ENCODE results near the gene PDE1C. TPM values are rescaled to one million over a fixed set of nuclear protein-coding genes. Genes with fewer than 3 reads are reported as not detected.
"Not testable (repeated sequence)": the region's sequence is repeated elsewhere in the genome, so short reads cannot be mapped to it uniquely, and the experiment has no call there.

Gene PDE1C
- total RNA-seq, 2 donors from 2014 or later, result not detected

DNA sequence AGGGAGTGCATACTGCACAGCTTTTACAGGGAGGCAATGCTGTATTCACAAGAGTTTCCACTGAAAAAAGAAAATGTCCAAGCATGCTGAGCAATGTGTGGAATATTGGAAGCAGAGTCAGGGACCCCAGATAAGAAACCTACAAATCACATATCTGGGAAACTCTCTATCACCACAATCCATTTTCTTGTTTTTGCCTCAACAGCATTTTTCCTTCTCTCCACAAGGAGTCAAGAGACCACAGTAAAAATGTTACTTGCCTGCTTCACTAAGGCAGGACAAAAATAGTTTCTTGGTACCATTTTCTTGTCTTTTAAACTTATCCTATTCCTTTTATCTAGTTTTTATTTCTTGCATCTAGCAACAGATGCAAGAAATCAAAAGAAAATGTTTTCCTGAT is 19.5 kb upstream of the PDE1C start:
- Mint-ChIP-seq H3K36me3 (ENCODE audit: low read depth) (no peaks in the 10 kb centered on the region), H3K27ac (no peak overlapping the region), H3K4me1 (no peaks in the 10 kb centered on the region), H3K9me3 (peaks cover 5% of the 10 kb centered on the region), H3K4me3 (no peak overlapping the region), H3K27me3 (no peaks in the 10 kb centered on the region)
- ATAC-seq (replicated peaks), result no peak

DNA sequence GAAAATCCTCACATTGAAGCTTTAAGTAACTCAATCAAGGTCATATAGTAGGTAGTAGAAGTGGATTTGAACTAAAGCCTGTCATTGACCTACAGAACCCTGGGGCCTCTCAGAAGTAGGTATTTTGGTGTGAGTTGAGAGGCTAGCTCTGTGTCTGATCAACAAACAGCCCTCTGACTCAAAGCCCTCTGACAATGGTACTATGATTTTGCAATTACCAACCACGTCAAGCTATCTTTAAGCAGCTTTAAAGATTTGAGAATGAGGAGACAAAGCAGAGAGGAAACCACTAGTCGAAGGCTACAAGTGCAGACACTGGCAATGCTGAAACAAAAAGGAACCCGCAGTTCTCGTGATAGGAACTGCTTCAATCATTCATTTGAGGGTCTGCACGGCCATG is 19.0 kb upstream of the PDE1C start:
- no peak overlapping the region for H3K27ac Mint-ChIP-seq
- no peak for ATAC-seq (replicated peaks)

DNA sequence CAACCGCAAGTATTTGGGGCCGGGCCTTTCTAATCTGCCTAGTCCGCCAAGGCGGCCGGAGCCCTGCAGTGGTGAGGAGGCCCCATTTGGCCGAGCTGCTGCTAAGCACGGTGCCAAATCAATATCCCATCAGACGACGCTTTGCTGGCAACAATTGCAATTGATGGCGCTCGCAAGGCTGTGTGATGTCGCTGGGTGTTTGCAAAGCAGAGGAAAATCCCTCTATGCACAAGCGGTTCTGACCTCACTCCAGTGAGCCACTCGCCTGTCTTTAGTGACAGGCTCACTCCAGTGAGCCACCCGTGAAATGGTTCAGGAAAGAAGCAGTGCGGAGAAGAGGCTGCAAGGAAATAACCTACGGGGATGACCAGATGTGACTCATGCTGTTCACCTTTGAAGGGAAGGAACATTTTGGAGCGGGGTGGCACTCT is 18.3 kb upstream of the PDE1C start:
- no peak for ATAC-seq (replicated peaks)
- no peaks in the 10 kb centered on the region for H3K27me3 Mint-ChIP-seq
- H3K4me1 Mint-ChIP-seq, result no peaks in the 10 kb centered on the region
- H3K4me3 Mint-ChIP-seq, result no peak overlapping the region
- no peak overlapping the region for H3K27ac Mint-ChIP-seq
- no peaks in the 10 kb centered on the region for H3K36me3 Mint-ChIP-seq (ENCODE audit: low read depth)
- H3K9me3 Mint-ChIP-seq, result peaks cover 4% of the 10 kb centered on the region

More for the DNA sequence above, 19.0 kb upstream of the PDE1C start:
- H3K9me3 Mint-ChIP-seq, result peaks cover 4% of the 10 kb centered on the region
- no peaks in the 10 kb centered on the region for H3K4me1 Mint-ChIP-seq
- H3K4me3 Mint-ChIP-seq, result no peak overlapping the region
- no peaks in the 10 kb centered on the region for H3K36me3 Mint-ChIP-seq (ENCODE audit: low read depth)
- H3K27me3 Mint-ChIP-seq, result no peaks in the 10 kb centered on the region

DNA sequence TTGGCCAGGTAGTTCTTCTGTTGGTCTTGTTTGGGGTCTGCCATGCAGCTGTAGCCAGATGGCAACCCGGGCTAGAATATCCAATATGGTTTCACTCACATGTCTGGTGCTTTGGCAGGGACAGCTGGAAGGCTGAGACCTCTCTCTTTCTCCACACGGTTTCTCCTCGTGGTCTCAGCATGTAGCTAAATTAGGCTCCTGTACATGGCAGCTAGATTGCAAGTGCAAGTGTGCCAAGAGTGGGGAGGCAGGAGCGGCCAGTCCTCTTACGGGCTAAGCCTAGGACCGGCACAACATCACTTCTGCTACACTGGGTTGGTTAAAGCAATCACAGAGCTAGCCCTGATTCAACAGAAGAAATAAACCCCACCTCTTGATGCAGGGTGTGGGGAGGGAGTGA is 9.3 kb upstream of the PDE1C start:
- Mint-ChIP-seq H3K9me3 (peaks cover 9% of the 10 kb centered on the region), H3K36me3 (ENCODE audit: low read depth) (no peaks in the 10 kb centered on the region), H3K4me1 (no peaks in the 10 kb centered on the region), H3K27ac (no peak overlapping the region), H3K27me3 (no peaks in the 10 kb centered on the region), H3K4me3 (no peak overlapping the region)
- ATAC-seq (replicated peaks), result no peak

DNA sequence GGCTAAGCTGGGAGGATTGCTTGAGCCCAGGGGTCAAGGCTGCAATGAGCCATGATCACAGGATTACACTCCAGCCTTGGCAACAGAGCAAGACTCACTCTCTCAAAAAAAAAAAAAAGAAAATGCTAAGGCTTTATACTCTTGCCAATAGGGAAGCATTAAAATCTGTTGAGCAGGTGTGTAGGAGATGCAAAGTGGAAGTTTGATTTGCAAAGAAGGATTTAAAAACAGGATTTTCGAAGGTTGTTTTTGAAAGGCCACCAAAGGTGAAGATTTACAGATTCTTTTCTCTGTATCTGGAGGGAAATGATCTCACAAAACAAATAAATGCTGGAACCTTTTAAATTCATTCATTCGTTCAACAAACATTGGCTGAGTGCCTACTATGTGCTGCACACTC is 8.6 kb upstream of the PDE1C start:
- ATAC-seq (replicated peaks), result no peak
- Mint-ChIP-seq H3K4me3 (no peak overlapping the region), H3K4me1 (no peaks in the 10 kb centered on the region), H3K27ac (no peak overlapping the region), H3K9me3 (peaks cover 13% of the 10 kb centered on the region), H3K27me3 (no peaks in the 10 kb centered on the region), H3K36me3 (ENCODE audit: low read depth) (no peaks in the 10 kb centered on the region)

DNA sequence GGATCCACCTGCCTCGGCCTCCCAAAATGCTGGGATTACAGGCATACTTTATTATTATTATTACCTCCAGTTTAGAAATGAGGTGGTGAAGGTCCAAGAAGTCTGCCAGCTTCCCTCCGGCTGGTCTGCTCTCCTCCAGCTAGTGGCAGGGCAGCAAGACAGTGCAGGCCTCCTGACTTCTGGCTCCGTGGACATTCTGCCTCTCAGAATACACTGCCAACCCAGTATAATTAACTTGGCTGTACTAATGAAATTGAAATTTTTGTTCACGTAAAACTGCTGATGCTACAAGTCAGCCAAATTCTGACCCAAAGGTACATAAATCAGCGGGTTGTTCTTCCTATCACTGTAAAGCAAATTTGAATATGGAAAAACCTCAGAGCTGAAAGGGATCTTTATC is 7.6 kb upstream of the PDE1C start:
- peaks cover 2% of the 10 kb centered on the region for H3K27me3 Mint-ChIP-seq
- no peaks in the 10 kb centered on the region for H3K4me1 Mint-ChIP-seq
- peaks cover 13% of the 10 kb centered on the region for H3K9me3 Mint-ChIP-seq
- ATAC-seq (replicated peaks), result no peak
- no peaks in the 10 kb centered on the region for H3K36me3 Mint-ChIP-seq (ENCODE audit: low read depth)
- no peak overlapping the region for H3K4me3 Mint-ChIP-seq
- H3K27ac Mint-ChIP-seq, result no peak overlapping the region

DNA sequence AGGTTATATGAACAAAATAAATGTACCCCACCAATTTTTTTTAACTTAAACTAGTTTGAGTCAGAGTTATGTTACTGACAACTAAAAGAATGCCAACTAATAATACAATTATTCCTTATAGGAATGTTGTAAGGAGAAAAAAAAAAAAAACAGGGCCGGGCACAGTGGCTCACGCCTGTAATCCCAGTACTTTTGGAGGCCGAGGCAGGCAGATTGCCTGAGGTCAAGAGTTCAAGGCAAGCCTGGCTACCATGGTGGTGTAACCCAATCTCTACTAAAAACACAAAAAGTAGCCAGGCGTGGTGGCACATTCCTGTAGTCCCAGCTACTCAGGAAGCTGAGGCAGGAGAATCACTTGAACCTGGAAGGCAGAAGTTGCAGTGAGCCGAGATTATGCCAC is 6.6 kb upstream of the PDE1C start:
- H3K4me3 Mint-ChIP-seq; H3K27me3 Mint-ChIP-seq; H3K36me3 Mint-ChIP-seq (ENCODE audit: low read depth); H3K4me1 Mint-ChIP-seq; ATAC-seq (replicated peaks); H3K27ac Mint-ChIP-seq: not testable (repeated sequence)
- H3K9me3 Mint-ChIP-seq, result peaks cover 13% of the 10 kb centered on the region

DNA sequence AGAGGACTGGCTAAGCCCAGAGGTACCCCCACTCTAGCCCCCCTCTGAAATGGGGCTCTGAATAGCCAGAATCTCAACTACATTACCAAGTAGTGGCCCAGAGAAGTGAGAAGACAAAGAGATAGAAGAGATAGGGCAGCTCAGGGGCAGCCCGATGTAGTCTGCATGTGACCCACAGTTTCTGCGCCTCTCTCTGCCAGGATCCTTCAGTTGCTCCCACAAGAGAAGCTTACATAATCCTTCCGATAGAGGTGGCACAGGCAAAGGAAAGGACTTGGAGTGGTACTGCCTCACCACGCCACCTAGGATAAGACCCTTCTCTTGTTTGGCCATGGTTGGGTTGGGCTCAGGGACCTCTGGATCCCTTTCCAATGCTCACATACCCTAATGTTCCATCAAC is 5.4 kb upstream of the PDE1C start:
- no peaks in the 10 kb centered on the region for H3K4me1 Mint-ChIP-seq
- no peak overlapping the region for H3K4me3 Mint-ChIP-seq
- peaks cover 8% of the 10 kb centered on the region for H3K27me3 Mint-ChIP-seq
- H3K9me3 Mint-ChIP-seq, result peaks cover 8% of the 10 kb centered on the region
- no peak for ATAC-seq (replicated peaks)
- H3K36me3 Mint-ChIP-seq (ENCODE audit: low read depth), result no peaks in the 10 kb centered on the region
- no peak overlapping the region for H3K27ac Mint-ChIP-seq

DNA sequence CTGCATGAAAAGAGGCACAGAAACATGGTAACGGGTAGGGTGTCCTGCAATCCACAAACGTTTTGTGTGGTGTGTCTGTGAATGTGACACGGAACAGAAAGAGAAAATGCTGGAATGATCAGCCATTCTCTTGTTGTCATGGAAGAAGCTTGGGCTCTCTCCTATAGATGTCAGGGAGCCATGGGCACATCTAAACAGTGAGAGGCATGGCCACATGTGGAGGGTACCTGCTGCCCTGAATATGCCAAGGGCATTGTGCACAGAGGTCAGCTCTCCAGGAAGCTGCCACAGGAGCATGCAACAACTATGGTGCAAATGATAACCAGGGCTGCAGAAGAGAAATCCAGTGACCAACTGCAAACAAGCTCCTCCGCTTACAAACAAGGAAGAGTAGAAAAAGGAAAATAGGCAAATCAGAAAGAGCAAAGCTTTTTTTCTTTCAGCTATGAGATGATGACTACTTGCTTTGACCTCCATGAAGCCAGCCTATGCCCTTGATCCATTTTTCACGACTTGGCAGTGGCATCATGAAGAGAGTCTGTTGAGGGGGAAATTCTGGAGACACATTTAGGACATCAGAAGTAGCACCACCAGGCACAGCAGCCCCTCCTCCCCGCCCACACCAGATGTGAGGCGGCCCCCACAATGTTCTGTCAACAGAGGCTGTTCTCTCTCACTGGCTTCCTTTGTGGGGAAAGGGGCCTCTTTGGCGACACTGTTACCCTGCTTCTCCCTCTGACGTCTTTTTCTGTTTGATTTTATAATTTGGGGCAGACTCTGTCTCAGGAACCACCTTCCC is 4.8 kb upstream of the PDE1C start:
- no peak for ATAC-seq (replicated peaks)
- Mint-ChIP-seq H3K27ac (no peak overlapping the region), H3K4me3 (no peak overlapping the region), H3K27me3 (peaks cover 9% of the 10 kb centered on the region), H3K4me1 (no peaks in the 10 kb centered on the region), H3K36me3 (ENCODE audit: low read depth) (no peaks in the 10 kb centered on the region), H3K9me3 (peaks cover 8% of the 10 kb centered on the region)

DNA sequence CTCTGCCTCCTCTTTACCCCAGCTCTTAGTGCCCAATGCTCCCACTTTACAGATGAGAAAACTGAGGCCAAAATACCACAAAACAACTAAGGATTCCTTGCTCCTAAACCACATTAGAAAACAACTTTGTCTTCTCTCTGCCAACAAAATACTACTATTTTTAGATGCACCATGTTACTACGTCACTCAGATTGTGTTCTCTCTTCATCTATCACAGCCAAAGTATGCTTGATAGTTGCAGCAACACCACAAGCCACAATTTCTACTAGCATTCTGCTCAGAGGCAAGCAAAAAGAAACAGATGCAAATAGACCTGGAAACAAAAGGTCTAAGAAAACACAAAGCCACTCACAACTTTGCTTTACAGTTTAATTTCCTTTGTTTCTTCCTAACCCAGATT is 3.3 kb upstream of the PDE1C start:
- H3K27ac Mint-ChIP-seq, result no peak overlapping the region
- no peaks in the 10 kb centered on the region for H3K36me3 Mint-ChIP-seq (ENCODE audit: low read depth)
- peaks cover 4% of the 10 kb centered on the region for H3K9me3 Mint-ChIP-seq
- no peak for ATAC-seq (replicated peaks)
- peaks cover 15% of the 10 kb centered on the region for H3K27me3 Mint-ChIP-seq
- H3K4me3 Mint-ChIP-seq, result no peak overlapping the region
- H3K4me1 Mint-ChIP-seq, result no peaks in the 10 kb centered on the region

DNA sequence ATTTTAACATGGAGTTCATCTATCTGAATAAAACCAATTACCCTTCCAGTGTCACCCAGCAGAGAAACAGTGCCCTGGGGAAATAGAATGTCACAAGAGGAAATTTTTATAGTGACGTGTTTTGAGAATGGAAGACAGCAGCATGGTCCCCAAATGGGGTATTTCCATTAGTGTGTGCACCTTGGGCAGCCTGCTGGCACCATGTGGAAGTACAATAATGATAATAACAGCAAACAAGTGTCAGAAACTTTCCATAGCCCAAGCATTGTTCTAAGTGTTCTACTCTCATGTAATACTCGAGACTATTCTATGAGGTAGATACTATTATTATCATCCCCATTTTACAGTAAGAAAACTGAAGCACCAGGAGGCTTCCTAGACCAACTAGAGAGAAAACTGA is 2.2 kb upstream of the PDE1C start:
- Mint-ChIP-seq H3K4me1 (no peaks in the 10 kb centered on the region), H3K4me3 (no peak overlapping the region), H3K27me3 (peaks cover 15% of the 10 kb centered on the region), H3K27ac (no peak overlapping the region), H3K9me3 (peaks cover 4% of the 10 kb centered on the region), H3K36me3 (ENCODE audit: low read depth) (no peaks in the 10 kb centered on the region)
- ATAC-seq (replicated peaks), result no peak

DNA sequence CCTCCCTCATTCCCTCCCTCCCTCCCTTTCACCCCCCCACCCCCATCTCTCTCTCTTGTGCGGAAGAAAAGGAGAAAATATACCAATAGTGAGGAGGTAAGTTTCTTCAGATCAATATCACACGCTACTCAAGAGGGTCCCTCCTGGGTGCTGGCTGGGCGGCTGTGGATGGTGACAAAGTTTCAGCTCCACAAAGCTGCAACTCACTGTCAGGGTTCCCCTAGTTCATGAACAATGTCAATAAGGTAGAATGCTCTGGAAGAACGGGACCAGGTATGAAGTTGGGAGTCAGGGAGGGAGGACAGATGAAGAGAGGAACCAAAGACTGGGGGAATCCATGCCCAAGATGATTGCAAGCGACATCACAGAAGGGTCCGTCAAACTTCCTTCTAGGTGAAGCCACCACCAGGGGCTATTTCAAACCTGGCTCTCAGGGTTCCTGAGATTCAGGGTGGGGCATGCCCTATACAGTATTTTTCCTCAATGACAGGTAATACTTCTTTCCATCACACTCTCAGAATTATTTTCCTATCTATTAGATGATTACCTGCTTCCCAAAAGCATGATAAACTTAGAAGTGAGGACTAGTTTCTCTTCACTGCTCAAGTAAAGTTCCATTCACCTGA is 1.4 kb upstream of the PDE1C start:
- Mint-ChIP-seq H3K4me1 (no peaks in the 10 kb centered on the region), H3K27ac (no peak overlapping the region), H3K36me3 (ENCODE audit: low read depth) (no peaks in the 10 kb centered on the region), H3K9me3 (peaks cover 4% of the 10 kb centered on the region), H3K4me3 (no peak overlapping the region), H3K27me3 (peaks cover 15% of the 10 kb centered on the region)
- no peak for ATAC-seq (replicated peaks)

DNA sequence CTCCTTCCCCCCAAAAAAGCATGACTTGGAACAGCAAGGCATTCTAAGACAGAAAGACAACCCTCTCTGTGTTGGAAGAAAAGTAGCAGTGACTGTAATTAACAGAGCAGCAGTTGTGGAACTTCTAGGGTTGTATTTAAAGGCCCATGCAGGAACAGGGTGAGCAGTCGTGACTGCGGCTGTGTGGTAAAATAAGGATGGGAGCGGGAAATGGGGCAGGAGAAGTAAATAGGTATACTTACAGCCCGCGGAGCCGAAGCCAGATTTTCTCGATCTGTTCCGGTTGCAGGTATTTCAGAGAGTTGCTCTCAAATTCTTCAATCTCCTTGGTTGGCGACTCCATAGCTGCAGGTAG is 179 bp downstream of the PDE1C start:
- Mint-ChIP-seq H3K9me3 (peaks cover 4% of the 10 kb centered on the region), H3K27ac (no peak overlapping the region), H3K27me3 (peaks cover 15% of the 10 kb centered on the region), H3K36me3 (ENCODE audit: low read depth) (no peaks in the 10 kb centered on the region), H3K4me3 (no peak overlapping the region), H3K4me1 (no peaks in the 10 kb centered on the region)
- no peak for ATAC-seq (replicated peaks)

DNA sequence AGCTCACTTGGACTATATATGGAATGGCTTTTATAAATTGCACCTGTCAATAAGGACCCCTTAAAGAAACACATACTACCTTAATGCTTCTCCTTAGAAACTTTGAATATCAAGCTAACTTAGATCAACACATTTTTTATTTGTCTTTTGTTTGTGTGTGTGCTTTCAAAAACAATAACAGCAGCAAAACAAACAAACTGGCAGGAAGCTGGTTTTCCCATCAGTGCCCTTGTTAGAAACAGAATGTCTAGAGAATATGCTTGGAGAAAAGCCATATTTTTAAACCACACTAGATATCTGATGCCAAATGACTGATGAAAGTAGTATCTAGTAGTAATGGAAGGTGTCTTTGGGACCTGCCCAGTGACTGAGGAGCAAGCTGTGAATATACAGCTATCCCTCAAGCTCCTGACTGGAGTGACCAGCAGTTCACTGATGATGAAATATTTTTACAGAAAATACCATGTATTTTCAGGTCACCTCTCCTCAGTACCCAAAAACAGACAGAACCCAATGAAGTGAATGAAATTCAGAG is 1.0 kb downstream of the PDE1C start:
- Mint-ChIP-seq H3K4me1 (no peaks in the 10 kb centered on the region), H3K9me3 (peaks cover under 1% of the 10 kb centered on the region), H3K27me3 (peaks cover 15% of the 10 kb centered on the region)

DNA sequence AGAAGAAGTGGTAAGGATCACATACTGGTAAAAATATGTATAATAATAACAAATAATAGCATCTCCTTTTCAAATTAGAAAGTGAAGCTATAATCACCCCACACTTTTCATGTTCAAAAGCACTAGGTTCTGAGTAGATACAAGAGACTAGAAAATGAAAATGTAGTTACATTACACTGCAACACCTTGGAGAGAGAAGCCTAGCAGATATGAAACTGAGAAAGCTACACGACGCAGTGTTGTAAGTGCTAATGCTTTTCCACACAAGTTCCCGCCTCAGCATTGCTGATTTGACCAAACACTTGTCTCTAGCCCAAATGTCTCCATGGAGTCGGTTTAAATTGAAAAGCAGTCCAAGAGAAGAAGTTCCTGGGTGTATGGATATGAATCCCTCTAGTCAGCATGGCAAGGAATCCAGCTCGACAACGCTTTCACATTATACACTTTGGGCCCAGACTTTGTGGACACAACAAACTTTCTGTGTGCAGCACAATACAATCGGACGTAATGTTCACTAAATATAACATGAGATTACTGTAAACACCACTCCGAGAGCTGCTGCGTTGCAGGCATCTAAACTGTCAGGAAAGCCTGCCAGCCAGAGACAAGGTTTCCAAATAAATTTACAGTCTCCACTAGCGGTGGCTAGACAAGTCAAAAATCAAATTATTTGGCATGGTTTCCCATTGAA is 1.7 kb downstream of the PDE1C start:
- H3K4me1 Mint-ChIP-seq, result no peaks in the 10 kb centered on the region
- H3K27ac Mint-ChIP-seq, result no peak overlapping the region
- no peak overlapping the region for H3K4me3 Mint-ChIP-seq
- ATAC-seq (replicated peaks), result no peak
- peaks cover 15% of the 10 kb centered on the region for H3K27me3 Mint-ChIP-seq
- H3K36me3 Mint-ChIP-seq (ENCODE audit: low read depth), result no peaks in the 10 kb centered on the region
- no peaks in the 10 kb centered on the region for H3K9me3 Mint-ChIP-seq

More for the DNA sequence above, 1.0 kb downstream of the PDE1C start:
- ATAC-seq (replicated peaks), result no peak
- no peak overlapping the region for H3K4me3 Mint-ChIP-seq
- H3K36me3 Mint-ChIP-seq (ENCODE audit: low read depth), result no peaks in the 10 kb centered on the region
- H3K27ac Mint-ChIP-seq, result no peak overlapping the region
